K562 (cell line): ENCODE results near the gene SDCCAG8.

Source experiments
- POLR2AphosphoS5 ChIP-seq: IDR thresholded peaks from 2 replicates; pipeline ENCODE4 v1.6.1; 2011; ENCODE audit warnings: mild to moderate bottlenecking, low read depth, low read length, moderate library complexity; ENCODE audit not compliant: control insufficient read depth, insufficient read depth
- TCF7L2 ChIP-seq: fragments of 150-350 bp; IDR thresholded peaks from 2 replicates; pipeline ENCODE4 v1.6.1; 2016; ENCODE audit warnings: low read depth, mild to moderate bottlenecking, low read length, moderate library complexity
- XRCC5 ChIP-seq: fragments of 200-400 bp; formaldehyde crosslinking; IDR thresholded peaks from 2 replicates; pipeline ENCODE4 v1.6.1; 2017; ENCODE audit warnings: low read depth, mild to moderate bottlenecking, low read length

GRCh38 chr1:243255791-243256512 lies at the start of gene SDCCAG8:
- TF ChIP-seq POLR2AphosphoS5, result peak; percentile 89
- TF ChIP-seq XRCC5, result no peak
- no peak for TF ChIP-seq TCF7L2
